Measurements from ENCODE around the gene CD8B. TPM values are rescaled to one million over a fixed set of nuclear protein-coding genes. Genes with fewer than 3 reads are reported as not detected.

CD8B gene
- total RNA-seq, 4 donors from 2014 or later: 5.1 TPM; not detected in 3

DNA sequence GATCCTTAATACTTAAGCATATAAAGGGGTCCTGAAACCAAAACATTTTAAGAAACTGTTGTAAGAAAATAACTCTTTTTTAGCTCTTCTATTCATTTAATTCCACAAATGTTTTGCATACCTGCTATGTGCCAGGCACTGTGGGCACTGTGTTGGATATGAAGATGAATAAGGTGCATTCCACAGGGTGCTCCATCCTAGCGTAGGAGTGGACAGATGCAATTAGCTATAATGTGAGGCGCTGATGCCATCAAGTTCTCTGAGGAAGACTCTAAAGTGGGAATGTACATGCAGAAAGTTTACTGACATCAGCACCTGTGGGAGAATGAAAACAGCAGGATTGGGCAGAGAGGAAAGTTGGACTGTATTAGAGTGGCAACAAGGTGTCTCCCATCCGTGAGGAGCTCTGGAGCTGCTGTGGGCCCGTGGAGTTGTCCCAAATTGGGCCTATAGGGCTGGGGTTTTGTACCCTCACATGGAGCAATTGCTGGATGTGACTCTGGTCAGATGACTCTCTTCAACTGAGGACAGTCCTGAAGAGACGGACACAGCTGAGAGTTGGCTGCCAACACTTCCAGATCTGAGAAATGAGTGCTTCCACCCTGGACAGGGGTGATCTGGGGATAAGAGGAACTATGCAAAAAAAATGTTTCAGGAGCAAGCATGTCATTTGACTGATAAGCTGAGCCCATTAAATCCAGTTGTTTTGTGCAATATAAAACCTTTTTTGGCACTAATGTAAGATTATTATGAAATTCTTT lies 93.3 kb downstream of the CD8B start:
- H3K4me3 ChIP-seq: no peak overlapping the region
- no peaks in the 10 kb centered on the region for H3K27me3 ChIP-seq
- intact Hi-C loops (cut with DNase I; ENCODE audit: low total_unique reads): no loop called here
- in situ Hi-C loops (cut with MboI; ENCODE audit: low pct_ligation_motif_present in 1 of 4, low pct_unique_long_range_greater_than_20kb in 1 of 4, low sequenced_read_pairs in 3 of 4): no loop called here
- peaks cover 0 to 44% (median 6%) of the 10 kb centered on the region in 4 donors for H3K36me3 ChIP-seq
- WGBS, 2 donors (ENCODE audit: low coverage in 1 of 2): 89 to 100% methylated on average over 2 to 5 of the region's 5 CpGs
- DNase-seq: no peak
- no peak overlapping the region for H3K27ac ChIP-seq
- TF ChIP-seq EP300 (IDR thresholded peaks at IDR 0.05; ENCODE audit: low read depth) (no peak), POLR2AphosphoS5 (IDR thresholded peaks at IDR 0.05) (no peak), POLR2A (IDR thresholded peaks at IDR 0.05) (no peak)
- TF ChIP-seq, protein P1, sequence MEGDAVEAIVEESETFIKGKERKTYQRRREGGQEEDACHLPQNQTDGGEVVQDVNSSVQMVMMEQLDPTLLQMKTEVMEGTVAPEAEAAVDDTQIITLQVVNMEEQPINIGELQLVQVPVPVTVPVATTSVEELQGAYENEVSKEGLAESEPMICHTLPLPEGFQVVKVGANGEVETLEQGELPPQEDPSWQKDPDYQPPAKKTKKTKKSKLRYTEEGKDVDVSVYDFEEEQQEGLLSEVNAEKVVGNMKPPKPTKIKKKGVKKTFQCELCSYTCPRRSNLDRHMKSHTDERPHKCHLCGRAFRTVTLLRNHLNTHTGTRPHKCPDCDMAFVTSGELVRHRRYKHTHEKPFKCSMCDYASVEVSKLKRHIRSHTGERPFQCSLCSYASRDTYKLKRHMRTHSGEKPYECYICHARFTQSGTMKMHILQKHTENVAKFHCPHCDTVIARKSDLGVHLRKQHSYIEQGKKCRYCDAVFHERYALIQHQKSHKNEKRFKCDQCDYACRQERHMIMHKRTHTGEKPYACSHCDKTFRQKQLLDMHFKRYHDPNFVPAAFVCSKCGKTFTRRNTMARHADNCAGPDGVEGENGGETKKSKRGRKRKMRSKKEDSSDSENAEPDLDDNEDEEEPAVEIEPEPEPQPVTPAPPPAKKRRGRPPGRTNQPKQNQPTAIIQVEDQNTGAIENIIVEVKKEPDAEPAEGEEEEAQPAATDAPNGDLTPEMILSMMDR (IDR thresholded peaks at IDR 0.05): no peak
- peaks cover 0 to 10% (median 0%) of the 10 kb centered on the region in 4 donors for H3K4me1 ChIP-seq
- H3K9me3 ChIP-seq: no peaks in the 10 kb centered on the region

Other genes with a start within 250 kb of the CD8B start
- 100 to 1,000 TPM in 2 of 4 donors, 10 to 100 TPM in 2; 47.0 to 114 (median 103) TPM for gene RNF103, start 238.0 kb downstream of the CD8B start, total RNA-seq
- gene RMND5A, start 141.6 kb downstream of the CD8B start, total RNA-seq: 10 to 100 TPM; 58.1 to 94.8 (median 72.4) TPM
- gene CD8A, start 71.0 kb downstream of the CD8B start, total RNA-seq: 10 to 100 TPM in 1 of 4 donors, 1 to 10 TPM in 1, under 1 TPM in 2; 0.60 to 33.3 (median 2.5) TPM
- gene RGPD1, start 80.2 kb upstream of the CD8B start, total RNA-seq: 1 to 10 TPM in 3 of 4 donors, under 1 TPM in 1; 0.96 to 9.8 (median 3.6) TPM
- gene PLGLB1, start 160.0 kb upstream of the CD8B start, total RNA-seq: 10 to 100 TPM in 1 of 4 donors, 1 to 10 TPM in 1, not detected in 2; 8.9 to 11.3 TPM

Data from transverse colon (tissue), 4 donors.